Measurements from ENCODE around the gene ADGRL3.

DNA sequence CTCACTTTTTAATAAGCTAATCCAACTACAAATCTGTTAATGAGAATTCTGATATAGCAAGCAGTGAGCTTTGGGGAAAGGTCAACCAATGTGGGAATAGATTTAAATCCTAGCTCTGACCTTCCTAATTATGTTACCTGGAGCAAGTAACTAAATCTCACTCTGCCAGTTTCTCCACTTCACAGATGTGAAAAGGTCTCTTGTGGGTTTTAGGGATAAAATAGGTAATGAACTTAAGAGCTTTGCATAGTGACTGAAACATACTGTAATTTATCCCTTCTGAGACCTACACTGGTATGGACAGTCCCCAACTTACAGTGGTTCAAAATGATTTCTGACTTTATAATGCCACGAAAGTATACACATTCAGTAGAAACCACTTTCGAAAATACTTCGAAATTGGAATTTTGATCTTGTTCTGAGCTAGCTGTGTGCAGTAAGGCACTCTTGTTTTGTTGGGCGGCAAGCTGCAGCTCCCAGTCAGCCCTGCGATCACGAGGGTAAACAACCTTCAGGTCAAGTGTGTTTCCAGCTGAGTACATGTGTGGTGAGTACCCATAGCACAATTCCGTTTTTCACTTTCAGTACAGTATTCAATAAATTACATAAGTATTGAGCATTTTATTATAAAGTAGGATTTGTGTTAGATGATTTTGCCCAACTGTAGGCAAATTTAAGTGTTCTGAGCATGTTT lies 93.7 kb downstream of the ADGRL3 start:
- TF ChIP-seq EP300 (IDR thresholded peaks at IDR 0.05) (no peak), POLR2A (IDR thresholded peaks at IDR 0.05; ENCODE audit: low read depth) (no peak), POLR2AphosphoS5 (IDR thresholded peaks at IDR 0.05) (no peak)
- TF ChIP-seq, protein P1, sequence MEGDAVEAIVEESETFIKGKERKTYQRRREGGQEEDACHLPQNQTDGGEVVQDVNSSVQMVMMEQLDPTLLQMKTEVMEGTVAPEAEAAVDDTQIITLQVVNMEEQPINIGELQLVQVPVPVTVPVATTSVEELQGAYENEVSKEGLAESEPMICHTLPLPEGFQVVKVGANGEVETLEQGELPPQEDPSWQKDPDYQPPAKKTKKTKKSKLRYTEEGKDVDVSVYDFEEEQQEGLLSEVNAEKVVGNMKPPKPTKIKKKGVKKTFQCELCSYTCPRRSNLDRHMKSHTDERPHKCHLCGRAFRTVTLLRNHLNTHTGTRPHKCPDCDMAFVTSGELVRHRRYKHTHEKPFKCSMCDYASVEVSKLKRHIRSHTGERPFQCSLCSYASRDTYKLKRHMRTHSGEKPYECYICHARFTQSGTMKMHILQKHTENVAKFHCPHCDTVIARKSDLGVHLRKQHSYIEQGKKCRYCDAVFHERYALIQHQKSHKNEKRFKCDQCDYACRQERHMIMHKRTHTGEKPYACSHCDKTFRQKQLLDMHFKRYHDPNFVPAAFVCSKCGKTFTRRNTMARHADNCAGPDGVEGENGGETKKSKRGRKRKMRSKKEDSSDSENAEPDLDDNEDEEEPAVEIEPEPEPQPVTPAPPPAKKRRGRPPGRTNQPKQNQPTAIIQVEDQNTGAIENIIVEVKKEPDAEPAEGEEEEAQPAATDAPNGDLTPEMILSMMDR (IDR thresholded peaks at IDR 0.05) = no peak

All from esophagus muscularis mucosa (tissue), 4 donors.